GM21381 (cell line): ENCODE measurements around the gene MEX3B.
"Not testable (repeated sequence)": the region's sequence is repeated elsewhere in the genome, so short reads cannot be mapped to it uniquely, and the experiment has no call there.

ENCODE experiments used
- ATAC-seq: cut with Tn5 transposase; IDR thresholded peaks from one replicate; pipeline ENCODE4 v1.9.1; 2021; ENCODE audit warnings: mild to moderate bottlenecking, moderate library complexity; ENCODE audit not compliant: unreplicated experiment

Gene MEX3B

DNA sequence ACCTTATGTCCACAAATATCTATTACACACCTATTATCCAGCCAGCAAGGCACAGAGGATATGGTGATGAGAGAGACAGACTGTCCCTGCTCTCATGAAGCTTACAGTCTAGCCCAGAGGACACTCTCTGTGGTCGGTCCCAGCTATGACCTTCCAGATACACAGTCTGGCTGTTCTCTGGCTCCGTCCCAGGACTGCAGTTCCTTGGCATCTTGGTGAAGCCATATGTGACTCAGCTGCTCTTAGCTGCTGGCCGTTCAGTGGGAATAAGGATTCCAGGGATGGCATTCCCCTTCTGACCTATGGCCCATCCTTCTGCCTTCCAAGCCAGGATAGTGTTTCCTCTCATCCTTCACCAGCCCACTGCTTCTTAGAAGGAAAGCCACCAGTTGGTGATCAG is 30.8 kb downstream of the MEX3B start:
- ATAC-seq: no peak

DNA sequence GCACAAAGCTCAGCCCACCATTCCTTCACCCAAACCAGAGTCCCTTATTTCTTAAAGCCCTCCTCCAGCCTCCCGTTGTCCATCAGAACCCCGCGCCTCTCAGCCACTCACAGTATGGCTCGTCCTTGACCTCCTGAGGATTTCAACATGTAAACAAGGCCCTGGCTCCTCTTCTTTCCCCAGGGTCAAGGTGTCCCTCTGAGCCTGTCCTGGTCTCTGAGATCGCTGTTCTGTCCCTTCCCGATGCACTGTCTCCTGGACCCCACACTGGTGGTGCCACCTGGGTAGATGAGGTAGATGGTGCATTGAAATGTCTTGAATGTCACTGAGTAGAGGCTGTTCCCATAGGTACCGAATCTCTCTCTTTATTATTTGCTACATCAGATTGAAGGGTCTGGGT is 32.9 kb downstream of the MEX3B start:
- ATAC-seq: no peak

DNA sequence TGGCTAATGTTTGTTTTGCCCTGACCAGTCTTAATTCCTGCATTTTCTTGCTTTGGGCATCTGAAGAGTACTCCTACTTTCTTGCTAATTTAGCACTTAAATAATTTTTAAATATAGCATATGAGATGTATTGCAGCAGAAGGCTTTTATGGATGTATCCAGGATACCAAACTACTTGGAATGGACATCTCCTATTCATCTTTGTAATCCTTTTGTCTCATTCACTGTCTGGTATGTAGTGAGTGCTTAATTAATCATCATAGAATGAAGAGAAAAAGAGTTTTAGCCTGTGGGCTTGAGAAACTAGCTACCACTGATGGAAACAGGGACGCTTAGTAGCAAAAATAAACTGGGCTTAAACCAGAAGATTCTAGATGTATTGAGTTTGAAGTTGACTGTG is 40.6 kb downstream of the MEX3B start:
- no peak for ATAC-seq

DNA sequence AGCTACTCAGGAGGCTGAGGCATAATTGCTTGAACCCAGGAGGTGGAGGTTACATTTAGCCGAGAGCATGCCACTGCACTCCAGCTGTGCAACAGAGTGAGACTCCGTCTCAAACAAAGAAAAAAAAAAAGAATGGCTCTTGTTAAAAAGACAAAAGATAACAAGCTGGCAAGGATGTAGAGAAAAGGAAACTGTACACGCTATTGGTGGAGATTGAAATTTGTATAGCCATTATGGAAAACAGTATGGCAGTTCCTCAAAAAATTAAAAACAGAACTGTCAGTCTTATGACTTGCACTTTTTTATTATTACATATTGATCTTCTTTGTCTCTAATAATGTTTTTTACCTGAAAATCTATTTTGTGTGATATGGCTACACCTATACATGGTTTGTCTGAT is 41.9 kb downstream of the MEX3B start:
- ATAC-seq: no peak

DNA sequence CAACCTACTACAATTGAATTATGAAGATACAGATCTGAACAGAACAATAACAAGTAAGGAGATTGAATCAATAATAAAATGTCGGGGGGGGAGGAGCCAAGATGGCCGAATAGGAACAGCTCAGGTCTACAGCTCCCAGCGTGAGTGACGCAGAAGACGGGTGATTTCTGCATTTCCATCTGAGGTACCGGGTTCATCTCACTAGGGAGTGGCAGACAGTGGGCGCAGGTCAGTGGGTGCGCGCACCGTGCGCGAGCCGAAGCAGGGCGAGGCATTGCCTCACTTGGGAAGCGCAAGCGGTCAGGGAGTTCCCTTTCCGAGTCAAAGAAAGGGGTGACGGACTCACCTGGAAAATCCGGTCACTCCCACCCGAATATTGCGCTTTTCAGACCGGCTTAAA is 50.7 kb downstream of the MEX3B start:
- not testable (repeated sequence) for ATAC-seq

DNA sequence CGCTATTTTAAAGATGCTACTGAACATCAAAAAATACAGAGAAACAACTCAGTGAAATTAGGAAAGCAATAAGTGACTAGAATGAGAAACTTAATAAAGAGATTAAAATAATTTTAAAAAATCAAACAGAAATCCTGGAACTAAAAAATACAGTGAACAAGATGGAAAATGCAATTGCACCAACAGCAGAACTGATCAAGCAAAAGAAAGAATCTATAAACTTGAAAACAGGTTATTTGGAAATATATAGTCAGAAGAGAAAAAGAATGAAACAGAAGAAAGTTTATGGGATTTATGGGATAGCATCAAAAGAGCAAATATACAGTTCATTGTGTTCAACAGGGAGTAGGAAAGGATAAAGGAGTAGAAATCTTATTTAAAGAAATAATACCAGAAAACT is 53.3 kb downstream of the MEX3B start:
- no peak for ATAC-seq
